ENCODE measurements around the gene DMBT1.

GRCh38 chr10:122675278-122675677, 114.7 kb downstream of the DMBT1 start:
- TF ChIP-seq CTCF (IDR thresholded peaks at IDR 0.05) (no peak), POLR2A (IDR thresholded peaks at IDR 0.05) (no peak)
